Gastroesophageal sphincter (tissue), 3 donors: ENCODE data around the gene CNPY2.

Source experiments
- CTCF ChIP-seq, 4 experiments: fragments of 200-600 bp in 2 of 4; fragments of 450-650 bp in 2 of 4; sonication (generic) in 1 of 4; IDR thresholded peaks; one replicate each; pipeline ENCODE4 v1.5.1; 2017 to 2019; ENCODE audit warnings: antibody characterized with exemption in 4 of 4, mild to moderate bottlenecking in 2 of 4, moderate library complexity in 2 of 4
- EP300 ChIP-seq: sonication (generic); formaldehyde crosslinking; IDR thresholded peaks from one replicate; pipeline ENCODE4 v1.6.1; 2017; ENCODE audit warnings: antibody characterized with exemption, mild to moderate bottlenecking
- POLR2A ChIP-seq, 2 donors: fragments of 450-650 bp; IDR thresholded peaks; one replicate each; pipeline ENCODE4 v1.6.1; 2017; ENCODE audit warnings: antibody characterized with exemption in 2 of 2, mild to moderate bottlenecking in 2 of 2, moderate library complexity in 1 of 2
- POLR2AphosphoS5 ChIP-seq: sonication (generic); formaldehyde crosslinking; IDR thresholded peaks from one replicate; pipeline ENCODE4 v1.6.1; 2017; ENCODE audit warnings: antibody characterized with exemption

GRCh38 chr12:56351325-56351724 is 35.5 kb upstream of the CNPY2 start:
- TF ChIP-seq CTCF (IDR thresholded peaks at IDR 0.05) (no peak), POLR2A (IDR thresholded peaks at IDR 0.05) (no peak), EP300 (no peak), POLR2AphosphoS5 (no peak)
